ENCODE measurements around the gene SLC24A3.
A peak's percentile ranks its signal among the peaks of the same experiment; 100 is the strongest.

Gene SLC24A3

GRCh38 chr20:19283490-19284025 lies 71.1 kb downstream of the SLC24A3 start:
- peak; percentile 76; the same call in 1 of the 2 replicates for TF ChIP-seq JUND (IDR thresholded peaks at IDR 0.05; ENCODE audit: low read depth)
- peak in 1 of 2 experiments; percentile 99 for DNase-seq (ENCODE audit: low read depth in 1 of 2, low spot score in 1 of 2)
- in situ Hi-C loops (cut with HindIII; ENCODE audit: low pct_unique_long_range_greater_than_20kb, low sequenced_read_pairs) = no loop called here

GRCh38 chr20:19284400-19285178 lies 72.1 kb downstream of the SLC24A3 start:
- in situ Hi-C loops (cut with HindIII; ENCODE audit: low pct_unique_long_range_greater_than_20kb, low sequenced_read_pairs) = no loop called here
- no peak for TF ChIP-seq JUND (IDR thresholded peaks at IDR 0.05; ENCODE audit: low read depth)
- DNase-seq (ENCODE audit: low read depth in 1 of 2, low spot score in 1 of 2) = peak in 1 of 2 experiments; percentile 67

DNA sequence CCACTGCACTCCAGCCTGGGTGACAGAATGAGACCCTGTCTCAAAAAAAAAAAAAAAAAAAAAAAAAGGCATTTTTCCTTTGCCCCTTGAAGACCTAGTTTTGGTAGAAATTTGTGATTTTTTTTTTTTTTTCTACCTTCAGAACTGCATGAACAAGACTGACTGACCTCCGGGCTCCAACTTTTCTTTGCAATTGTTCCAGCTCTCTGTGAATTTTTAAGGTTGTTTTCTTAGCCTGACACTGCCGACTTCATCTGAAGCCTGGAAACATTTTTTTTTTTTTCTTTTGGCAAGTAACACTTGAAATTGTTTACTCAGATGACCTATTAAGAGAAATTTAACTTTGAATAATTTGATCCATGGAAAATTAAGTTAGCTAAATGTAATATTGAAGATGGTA lies 73.0 kb downstream of the SLC24A3 start:
- in situ Hi-C loops (cut with HindIII; ENCODE audit: low pct_unique_long_range_greater_than_20kb, low sequenced_read_pairs) = no loop called here
- no peak for TF ChIP-seq JUND (IDR thresholded peaks at IDR 0.05; ENCODE audit: low read depth)
- DNase-seq (ENCODE audit: low read depth in 1 of 2, low spot score in 1 of 2) = no peak

DNA sequence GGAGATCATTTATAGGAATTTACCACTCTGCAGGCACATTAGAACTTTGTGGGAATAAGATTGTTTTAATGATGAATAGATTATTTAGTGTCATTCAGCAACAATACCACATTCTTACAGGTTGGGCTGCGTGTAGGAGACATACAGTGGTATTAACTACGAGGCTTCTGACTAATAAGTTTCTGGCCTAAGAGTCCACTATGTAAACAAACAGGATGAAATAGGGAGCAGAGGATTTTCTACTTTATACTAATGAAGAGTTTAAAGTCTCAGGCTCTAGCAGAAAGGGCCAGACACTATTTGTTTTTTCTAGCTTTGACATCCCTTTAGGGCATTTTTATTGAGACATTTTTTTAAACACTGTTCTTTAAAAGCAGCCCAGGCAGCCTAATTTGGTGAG lies 75.6 kb downstream of the SLC24A3 start:
- TF ChIP-seq JUND (IDR thresholded peaks at IDR 0.05; ENCODE audit: low read depth) = no peak
- no peak for DNase-seq (ENCODE audit: low read depth in 1 of 2, low spot score in 1 of 2)
- in situ Hi-C loops (cut with HindIII; ENCODE audit: low pct_unique_long_range_greater_than_20kb, low sequenced_read_pairs) = no loop called here

GRCh38 chr20:19288636-19289035 lies 76.2 kb downstream of the SLC24A3 start:
- TF ChIP-seq JUND (IDR thresholded peaks at IDR 0.05; ENCODE audit: low read depth) = no peak
- peak in 1 of 2 experiments; percentile 14 for DNase-seq (ENCODE audit: low read depth in 1 of 2, low spot score in 1 of 2)
- in situ Hi-C loops (cut with HindIII; ENCODE audit: low pct_unique_long_range_greater_than_20kb, low sequenced_read_pairs) = no loop called here

GRCh38 chr20:19289451-19289850 lies 77.0 kb downstream of the SLC24A3 start:
- no peak for TF ChIP-seq JUND (IDR thresholded peaks at IDR 0.05; ENCODE audit: low read depth)
- no peak for DNase-seq (ENCODE audit: low read depth in 1 of 2, low spot score in 1 of 2)
- in situ Hi-C loops (cut with HindIII; ENCODE audit: low pct_unique_long_range_greater_than_20kb, low sequenced_read_pairs) = no loop called here

DNA sequence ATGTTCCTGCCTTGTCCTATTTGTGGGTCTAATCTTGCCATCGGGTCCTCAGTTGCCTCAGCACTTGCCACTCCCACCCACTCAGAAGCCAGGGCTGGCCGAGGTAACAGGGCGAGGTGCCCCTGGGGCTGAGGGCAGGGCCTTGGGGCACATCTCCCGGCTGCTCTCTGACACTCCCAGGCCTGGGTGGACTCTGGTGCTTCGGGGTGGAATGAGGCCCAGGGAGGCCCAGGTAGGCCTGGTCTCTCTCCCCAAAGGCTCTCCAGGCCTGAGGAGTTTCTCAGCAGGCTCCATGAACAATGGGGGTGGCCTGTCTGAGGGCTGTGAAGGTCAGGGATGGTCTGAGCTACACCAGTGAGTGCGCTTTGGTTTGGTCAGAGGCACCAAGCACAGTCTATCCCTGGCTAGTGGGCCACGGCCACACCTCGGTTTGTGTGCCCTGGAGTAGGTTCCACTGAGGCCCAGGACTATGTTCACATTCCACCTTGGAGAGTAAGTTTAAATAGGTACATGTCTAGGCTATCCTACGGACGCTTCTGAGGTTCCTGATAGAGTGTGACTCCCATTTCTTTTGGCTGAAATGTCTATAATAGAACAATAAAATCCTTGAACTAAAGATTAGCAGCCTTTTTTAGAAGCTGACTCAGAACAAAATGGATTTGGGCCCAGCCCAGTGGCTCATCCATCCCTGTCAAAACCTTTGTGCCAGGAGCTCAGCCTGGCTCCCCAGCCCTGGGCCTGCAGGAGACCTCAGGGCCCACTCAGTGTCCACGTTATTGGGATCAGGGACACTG lies 78.8 kb downstream of the SLC24A3 start:
- in situ Hi-C loops (cut with HindIII; ENCODE audit: low pct_unique_long_range_greater_than_20kb, low sequenced_read_pairs) = no loop called here
- no peak for DNase-seq (ENCODE audit: low read depth in 1 of 2, low spot score in 1 of 2)
- TF ChIP-seq JUND (IDR thresholded peaks at IDR 0.05; ENCODE audit: low read depth) = no peak

DNA sequence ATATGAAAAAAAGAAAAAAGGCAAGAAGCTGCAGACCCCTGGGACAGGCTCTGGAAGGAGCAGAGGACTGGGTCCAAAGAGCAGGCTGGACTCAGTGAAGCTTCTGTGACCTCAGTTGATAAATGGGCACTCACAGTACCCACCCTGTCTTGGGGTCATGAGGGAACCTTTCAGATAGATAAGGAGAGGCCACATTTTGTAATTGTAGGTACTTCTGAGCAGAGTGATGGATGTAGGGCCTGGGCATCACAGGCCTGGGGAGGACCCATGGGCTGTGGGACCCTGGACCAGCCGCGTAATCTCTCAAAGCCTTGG lies 79.3 kb downstream of the SLC24A3 start:
- in situ Hi-C loops (cut with HindIII; ENCODE audit: low pct_unique_long_range_greater_than_20kb, low sequenced_read_pairs) = no loop called here
- TF ChIP-seq JUND (IDR thresholded peaks at IDR 0.05; ENCODE audit: low read depth) = no peak
- DNase-seq (ENCODE audit: low read depth in 1 of 2, low spot score in 1 of 2) = no peak

DNA sequence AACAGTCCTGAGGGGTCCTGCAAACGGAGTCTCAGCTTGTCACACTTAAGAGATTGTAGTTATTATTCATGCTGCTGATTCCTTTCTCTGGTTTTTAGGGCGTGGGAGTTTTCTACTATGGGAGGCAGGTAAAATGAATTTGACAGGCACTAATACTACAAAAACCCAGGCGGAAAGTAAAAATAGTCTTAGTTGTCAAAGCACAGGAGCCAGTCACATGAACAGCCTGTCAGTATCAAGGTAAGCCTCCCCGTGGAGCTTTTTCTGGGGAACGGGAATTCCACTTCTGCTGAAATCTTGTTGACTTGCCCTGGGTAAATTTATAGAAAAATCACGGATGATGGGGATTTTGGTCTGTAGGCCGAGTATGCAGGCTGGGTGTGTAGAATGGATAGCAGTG lies 79.8 kb downstream of the SLC24A3 start:
- DNase-seq (ENCODE audit: low read depth in 1 of 2, low spot score in 1 of 2) = no peak
- TF ChIP-seq JUND (IDR thresholded peaks at IDR 0.05; ENCODE audit: low read depth) = no peak
- in situ Hi-C loops (cut with HindIII; ENCODE audit: low pct_unique_long_range_greater_than_20kb, low sequenced_read_pairs) = no loop called here

DNA sequence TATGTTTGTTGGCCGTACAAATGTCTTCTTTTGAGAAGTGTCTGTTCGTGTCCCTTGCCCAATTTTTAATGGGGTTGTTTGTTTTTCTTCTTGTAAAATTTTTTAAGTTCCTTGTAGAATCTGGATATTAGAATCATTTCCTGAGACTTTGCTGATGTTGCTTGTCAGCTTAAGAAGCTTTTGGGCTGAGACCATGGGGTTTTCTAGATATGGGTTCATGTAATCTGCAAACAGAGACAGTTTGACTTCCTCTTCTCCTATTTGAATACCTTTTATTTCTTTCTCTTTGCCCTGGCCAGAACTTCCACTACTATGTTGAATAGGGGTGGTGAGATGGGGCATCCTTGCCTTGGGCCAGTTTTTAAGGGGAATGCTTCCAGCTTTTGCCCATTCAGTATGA lies 82.6 kb downstream of the SLC24A3 start:
- DNase-seq (ENCODE audit: low read depth in 1 of 2, low spot score in 1 of 2) = no peak
- no peak for TF ChIP-seq JUND (IDR thresholded peaks at IDR 0.05; ENCODE audit: low read depth)
- in situ Hi-C loops (cut with HindIII; ENCODE audit: low pct_unique_long_range_greater_than_20kb, low sequenced_read_pairs) = no loop called here

DNA sequence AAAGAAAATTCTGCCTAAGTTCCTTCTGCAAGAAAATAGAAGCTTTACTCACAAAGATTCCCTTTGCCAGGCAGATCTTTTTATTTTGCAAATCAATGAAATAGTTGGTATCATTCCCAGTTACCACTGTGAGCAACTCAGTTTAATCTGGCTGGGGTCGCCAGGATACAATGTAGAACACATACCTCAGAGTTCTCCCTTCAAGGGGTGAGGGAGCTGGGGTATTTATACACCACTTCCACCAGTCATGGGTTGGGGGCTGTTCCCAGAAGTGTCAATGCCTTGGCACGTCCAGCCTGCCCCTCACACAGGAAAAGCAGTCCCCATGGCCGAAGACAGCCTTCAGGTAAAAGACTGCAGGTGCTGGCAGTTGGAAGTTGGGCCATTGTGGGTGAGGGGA lies 86.2 kb downstream of the SLC24A3 start:
- in situ Hi-C loops (cut with HindIII; ENCODE audit: low pct_unique_long_range_greater_than_20kb, low sequenced_read_pairs) = no loop called here
- TF ChIP-seq JUND (IDR thresholded peaks at IDR 0.05; ENCODE audit: low read depth) = no peak

DNA sequence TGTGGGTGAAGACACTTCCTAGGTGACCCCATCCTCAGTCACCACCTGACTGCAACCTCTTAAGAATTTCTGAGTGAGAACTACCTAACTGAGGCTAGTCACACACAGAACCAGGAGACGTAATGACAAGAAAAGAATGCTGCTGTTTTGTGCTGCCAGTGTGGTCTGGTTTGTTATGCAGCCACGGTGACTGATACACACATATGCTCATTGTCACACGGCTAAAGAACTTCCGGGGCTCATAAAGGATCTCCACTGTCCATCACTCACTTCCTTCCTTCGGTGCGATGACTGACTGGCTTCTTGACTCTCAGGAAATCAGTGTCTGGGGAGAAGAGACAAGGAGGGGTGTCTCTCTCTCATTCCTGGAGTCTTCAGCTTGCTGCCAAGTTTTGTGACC lies 88.0 kb downstream of the SLC24A3 start:
- in situ Hi-C loops (cut with HindIII; ENCODE audit: low pct_unique_long_range_greater_than_20kb, low sequenced_read_pairs) = no loop called here
- TF ChIP-seq JUND (IDR thresholded peaks at IDR 0.05; ENCODE audit: low read depth) = no peak
- no peak for DNase-seq (ENCODE audit: low read depth in 1 of 2, low spot score in 1 of 2)

More for the DNA sequence above, 86.2 kb downstream of the SLC24A3 start:
- DNase-seq (ENCODE audit: low read depth in 1 of 2, low spot score in 1 of 2) = no peak

DNA sequence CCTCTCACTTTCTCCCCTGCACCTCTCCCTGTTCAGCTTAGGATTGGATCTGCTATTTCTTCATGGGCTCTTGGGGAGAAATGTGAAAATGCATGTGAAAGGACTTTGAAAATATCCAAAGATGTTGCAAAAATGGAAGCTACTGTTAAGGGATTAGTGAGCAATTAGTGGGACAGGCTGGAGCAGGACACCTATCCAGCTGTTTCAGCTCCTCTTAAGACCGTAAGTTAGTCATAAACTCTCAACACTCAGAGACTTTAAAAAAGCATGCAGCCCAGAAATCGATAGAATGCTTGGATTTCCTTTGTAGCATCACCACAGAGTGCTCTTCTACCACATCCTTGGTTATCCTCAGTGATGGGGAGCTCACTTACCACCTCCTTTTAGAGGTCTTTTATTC lies 88.7 kb downstream of the SLC24A3 start:
- no peak for DNase-seq (ENCODE audit: low read depth in 1 of 2, low spot score in 1 of 2)
- TF ChIP-seq JUND (IDR thresholded peaks at IDR 0.05; ENCODE audit: low read depth) = no peak
- in situ Hi-C loops (cut with HindIII; ENCODE audit: low pct_unique_long_range_greater_than_20kb, low sequenced_read_pairs) = no loop called here
